ENCODE results near the gene PRX. TPM values are rescaled to one million over a fixed set of nuclear protein-coding genes. Genes with fewer than 3 reads are reported as not detected.

PRX gene
- total and polyA plus RNA-seq, 4 donors = 3.1 to 7.6 (median 5.1) TPM

DNA sequence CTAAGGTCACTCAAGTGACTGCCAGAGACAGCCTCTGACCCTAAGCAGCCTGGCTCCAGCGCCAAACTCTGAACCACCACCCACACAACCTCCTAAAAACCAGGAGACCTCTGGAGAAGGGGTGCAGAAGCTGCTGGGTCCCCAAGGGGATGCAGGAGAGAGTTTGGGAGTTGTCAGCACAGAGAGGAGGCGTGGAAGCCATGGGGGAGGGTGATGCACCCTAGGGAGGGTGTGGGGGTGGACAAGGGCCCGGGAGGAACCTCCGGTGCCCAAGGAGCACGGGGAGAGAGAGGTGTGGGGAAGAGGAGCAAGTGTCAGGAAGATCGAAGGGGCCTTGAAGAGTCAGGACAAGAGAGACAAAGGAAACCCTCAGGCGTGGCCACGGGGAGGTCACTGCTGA lies 21.1 kb downstream of the PRX start:
- H3K4me3 ChIP-seq (ENCODE audit: low read length in 2 of 2) = no peak overlapping the region
- no peaks in the 10 kb centered on the region for H3K4me1 ChIP-seq (ENCODE audit: control insufficient read depth in 1 of 2, insufficient read depth in 2 of 2, low read length in 2 of 2)
- no peaks in the 10 kb centered on the region for H3K36me3 ChIP-seq (ENCODE audit: control insufficient read depth in 1 of 2, insufficient read depth in 2 of 2, low read length in 1 of 2)
- no peak overlapping the region for H3K27ac ChIP-seq (ENCODE audit: low read depth in 1 of 2, low read length in 2 of 2)
- no peaks in the 10 kb centered on the region for H3K9me3 ChIP-seq (ENCODE audit: control insufficient read depth, low read length)
- H3K27me3 ChIP-seq (ENCODE audit: control insufficient read depth in 1 of 2, insufficient read depth in 2 of 2, low read length in 1 of 2) = no peaks in the 10 kb centered on the region
- ATAC-seq (ENCODE audit: low FRiP score) (no peak), DNase-seq (no peak)
- intact Hi-C loops (cut with DNase I) = no loop called here
- WGBS, 2 donors = 76 to 84% methylated on average over 8 of the region's 8 CpGs

DNA sequence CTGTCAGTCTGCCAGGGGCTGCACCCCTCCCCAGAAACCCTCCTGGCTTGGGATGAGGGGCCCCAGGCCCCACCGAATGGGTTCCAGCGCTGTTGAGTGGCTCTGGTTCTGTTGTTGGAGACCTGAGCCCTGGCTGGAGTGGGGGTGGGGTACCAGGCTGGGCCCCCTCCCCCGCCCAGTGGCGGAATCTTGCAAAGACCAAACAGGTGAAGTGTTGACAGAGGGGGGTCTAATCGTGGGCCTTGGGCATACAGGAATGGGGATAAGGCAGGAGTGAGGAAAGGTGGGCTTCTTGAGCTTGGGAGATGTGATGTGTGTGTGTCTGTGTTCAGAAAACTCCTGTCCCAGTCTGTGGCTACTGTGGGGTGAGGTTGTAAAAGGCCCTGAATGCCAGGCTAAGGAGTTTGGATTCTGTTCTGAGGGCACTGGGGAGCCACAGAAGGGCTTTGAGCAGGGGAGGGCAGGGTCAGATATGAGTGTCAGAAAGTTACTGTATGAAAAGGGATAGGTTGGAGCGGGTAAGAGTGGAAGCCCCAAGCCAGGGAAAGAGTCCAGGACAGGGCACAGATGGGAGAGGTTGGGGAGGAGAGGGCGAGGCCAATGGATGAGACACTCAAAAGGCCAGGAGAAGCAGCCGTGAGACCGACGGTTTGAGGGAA lies 23.0 kb downstream of the PRX start, which contains the start of gene HIPK4:
Gene HIPK4, minus strand, starts transcription at position 98 of the 659 bp plus-strand sequence. CDS start 279 bp downstream, outside the sequence.
- H3K4me1 ChIP-seq (ENCODE audit: control insufficient read depth in 1 of 2, insufficient read depth in 2 of 2, low read length in 2 of 2) = no peaks in the 10 kb centered on the region
- no peak within 1 kb of the TSS for H3K4me3 ChIP-seq (ENCODE audit: low read length in 2 of 2)
- no peak for DNase-seq
- no peaks in the 10 kb centered on the region for H3K36me3 ChIP-seq (ENCODE audit: control insufficient read depth in 1 of 2, insufficient read depth in 2 of 2, low read length in 1 of 2)
- 79 to 85% methylated on average over 10 of the region's 10 CpGs for WGBS, 2 donors
- H3K9me3 ChIP-seq (ENCODE audit: control insufficient read depth, low read length) = no peaks in the 10 kb centered on the region
- H3K27ac ChIP-seq (ENCODE audit: low read depth in 1 of 2, low read length in 2 of 2) = no peak within 1 kb of the TSS
- no peaks in the 10 kb centered on the region for H3K27me3 ChIP-seq (ENCODE audit: control insufficient read depth in 1 of 2, insufficient read depth in 2 of 2, low read length in 1 of 2)
- intact Hi-C loops (cut with DNase I) = no loop called here
- ATAC-seq (ENCODE audit: low FRiP score) = no peak

DNA sequence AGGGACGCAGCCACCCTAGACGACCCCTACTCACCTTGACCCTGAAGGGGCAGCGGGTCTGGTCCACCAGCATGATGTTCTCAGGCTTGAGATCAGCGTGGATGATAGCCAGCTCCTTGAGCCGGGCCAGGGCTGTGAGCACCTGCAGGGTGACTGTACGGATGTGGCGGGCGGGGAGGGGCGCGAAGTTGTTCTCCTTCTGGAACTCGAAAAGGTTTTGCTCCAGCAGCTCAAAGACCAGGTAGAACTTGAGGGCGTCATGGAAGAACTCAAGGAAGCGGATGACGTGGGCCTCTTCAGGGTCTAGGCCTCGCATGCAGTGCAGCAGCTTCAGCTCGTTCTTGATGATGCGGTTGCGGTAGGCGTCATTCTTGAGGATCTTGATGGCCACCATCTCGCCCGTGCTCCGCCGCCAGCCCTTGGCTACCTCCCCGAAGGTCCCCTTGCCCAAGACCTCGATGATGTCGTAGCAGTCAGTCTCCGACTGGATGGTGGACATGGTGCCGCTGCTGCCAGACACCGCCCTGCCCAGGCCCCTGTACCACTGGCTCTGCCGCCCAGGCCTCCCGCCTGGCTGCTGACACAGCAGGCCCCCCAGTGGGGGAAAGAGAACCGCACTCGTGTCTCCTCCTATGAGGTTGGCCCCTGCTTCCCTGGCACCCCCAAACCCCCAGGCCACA lies 23.6 kb downstream of the PRX start:
- no peak overlapping the region for H3K27ac ChIP-seq (ENCODE audit: low read depth in 1 of 2, low read length in 2 of 2)
- no peak overlapping the region for H3K4me3 ChIP-seq (ENCODE audit: low read length in 2 of 2)
- ATAC-seq (ENCODE audit: low FRiP score) = no peak
- WGBS, 2 donors = 95 to 96% methylated on average over 33 of the region's 33 CpGs
- DNase-seq = no peak
- H3K27me3 ChIP-seq (ENCODE audit: control insufficient read depth in 1 of 2, insufficient read depth in 2 of 2, low read length in 1 of 2) = no peaks in the 10 kb centered on the region
- no peaks in the 10 kb centered on the region for H3K4me1 ChIP-seq (ENCODE audit: control insufficient read depth in 1 of 2, insufficient read depth in 2 of 2, low read length in 2 of 2)
- no peaks in the 10 kb centered on the region for H3K36me3 ChIP-seq (ENCODE audit: control insufficient read depth in 1 of 2, insufficient read depth in 2 of 2, low read length in 1 of 2)
- intact Hi-C loops (cut with DNase I) = no loop called here
- H3K9me3 ChIP-seq (ENCODE audit: control insufficient read depth, low read length) = no peaks in the 10 kb centered on the region

DNA sequence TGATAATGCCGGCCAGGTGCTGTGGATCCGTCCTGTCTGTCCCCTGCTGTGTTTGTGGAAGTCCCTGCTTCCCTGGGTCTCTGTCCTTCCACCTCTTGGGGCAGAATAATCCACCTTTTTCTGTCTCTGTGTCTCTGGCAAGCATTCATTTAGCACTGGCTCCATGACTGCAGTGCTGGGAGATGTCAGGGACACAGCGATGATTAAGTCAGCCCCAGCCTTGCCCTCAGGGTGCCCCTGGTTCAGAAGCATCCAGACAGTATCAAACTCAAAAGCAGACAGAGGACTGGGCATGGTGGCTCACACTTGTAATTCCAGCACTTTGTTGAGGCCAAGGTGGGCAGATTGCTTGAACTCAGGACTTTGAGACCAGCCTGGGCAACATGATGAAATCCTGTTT lies 24.7 kb downstream of the PRX start:
- H3K27me3 ChIP-seq (ENCODE audit: control insufficient read depth in 1 of 2, insufficient read depth in 2 of 2, low read length in 1 of 2) = no peaks in the 10 kb centered on the region
- WGBS, 2 donors = 70 to 87% methylated on average over 3 of the region's 3 CpGs
- H3K27ac ChIP-seq (ENCODE audit: low read depth in 1 of 2, low read length in 2 of 2) = no peak overlapping the region
- H3K36me3 ChIP-seq (ENCODE audit: control insufficient read depth in 1 of 2, insufficient read depth in 2 of 2, low read length in 1 of 2) = no peaks in the 10 kb centered on the region
- no peaks in the 10 kb centered on the region for H3K9me3 ChIP-seq (ENCODE audit: control insufficient read depth, low read length)
- DNase-seq (no peak), ATAC-seq (ENCODE audit: low FRiP score) (no peak)
- no peaks in the 10 kb centered on the region for H3K4me1 ChIP-seq (ENCODE audit: control insufficient read depth in 1 of 2, insufficient read depth in 2 of 2, low read length in 2 of 2)
- intact Hi-C loops (cut with DNase I) = no loop called here
- no peak overlapping the region for H3K4me3 ChIP-seq (ENCODE audit: low read length in 2 of 2)

DNA sequence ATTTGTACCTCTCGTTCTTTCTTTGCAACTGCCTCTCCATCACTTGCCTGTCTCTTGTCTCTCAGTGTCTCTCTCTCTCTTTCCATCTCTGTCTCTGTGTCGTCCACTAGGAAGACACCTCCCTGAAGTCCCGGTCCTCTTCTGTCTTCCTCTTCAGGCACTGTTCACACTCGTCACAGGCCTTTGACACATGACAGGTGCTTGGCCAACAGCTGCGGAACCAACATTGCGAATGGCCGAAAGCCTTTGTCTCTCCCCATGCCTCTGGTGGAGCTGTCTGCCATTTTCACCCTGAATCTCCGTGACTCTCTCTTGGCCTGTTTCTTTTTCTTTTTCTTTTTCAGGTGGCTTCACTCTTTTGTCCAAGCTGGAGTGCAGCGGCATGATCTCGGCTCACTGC lies 26.0 kb downstream of the PRX start:
- ATAC-seq (ENCODE audit: low FRiP score) (no peak), DNase-seq (no peak)
- Histone ChIP-seq H3K27me3 (ENCODE audit: control insufficient read depth in 1 of 2, insufficient read depth in 2 of 2, low read length in 1 of 2) (no peaks in the 10 kb centered on the region), H3K9me3 (ENCODE audit: control insufficient read depth, low read length) (no peaks in the 10 kb centered on the region), H3K4me1 (ENCODE audit: control insufficient read depth in 1 of 2, insufficient read depth in 2 of 2, low read length in 2 of 2) (no peaks in the 10 kb centered on the region), H3K27ac (ENCODE audit: low read depth in 1 of 2, low read length in 2 of 2) (no peak overlapping the region), H3K36me3 (ENCODE audit: control insufficient read depth in 1 of 2, insufficient read depth in 2 of 2, low read length in 1 of 2) (no peaks in the 10 kb centered on the region), H3K4me3 (ENCODE audit: low read length in 2 of 2) (no peak overlapping the region)
- WGBS, 2 donors = 95% methylated on average over 10 of the region's 10 CpGs
- intact Hi-C loops (cut with DNase I) = no loop called here

DNA sequence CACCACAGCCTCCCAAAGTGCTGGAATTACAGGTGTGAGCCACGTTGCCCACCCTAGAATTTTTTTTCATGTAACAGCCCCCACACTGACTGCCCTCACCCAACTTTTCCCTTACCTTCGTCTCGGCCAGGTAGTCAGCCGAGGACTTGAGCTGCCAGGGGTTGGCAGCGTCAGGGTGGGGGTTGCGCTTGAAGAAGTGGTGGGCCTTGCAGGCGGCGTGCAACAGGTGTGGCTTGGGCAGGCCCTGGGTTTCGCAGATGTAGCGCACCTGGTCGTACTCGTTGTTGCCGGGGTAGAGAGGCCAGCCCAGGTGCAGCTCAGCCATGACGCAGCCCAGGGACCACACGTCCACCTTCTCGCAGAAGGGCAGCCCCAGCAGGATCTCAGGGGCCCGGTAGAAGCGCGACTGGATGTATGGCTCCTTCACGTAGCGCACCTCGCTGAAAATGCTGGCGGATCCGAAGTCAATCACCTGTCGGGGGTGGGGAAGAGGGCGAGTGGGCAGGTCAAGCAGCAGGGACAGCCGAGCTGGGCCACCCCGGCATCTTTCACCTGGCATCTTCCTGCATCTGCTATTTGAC lies 29.4 kb downstream of the PRX start:
- DNase-seq (no peak), ATAC-seq (ENCODE audit: low FRiP score) (no peak)
- Histone ChIP-seq H3K27ac (ENCODE audit: low read depth in 1 of 2, low read length in 2 of 2) (no peak overlapping the region), H3K9me3 (ENCODE audit: control insufficient read depth, low read length) (no peaks in the 10 kb centered on the region), H3K4me3 (ENCODE audit: low read length in 2 of 2) (no peak overlapping the region), H3K36me3 (ENCODE audit: control insufficient read depth in 1 of 2, insufficient read depth in 2 of 2, low read length in 1 of 2) (no peaks in the 10 kb centered on the region), H3K4me1 (ENCODE audit: control insufficient read depth in 1 of 2, insufficient read depth in 2 of 2, low read length in 2 of 2) (no peaks in the 10 kb centered on the region), H3K27me3 (ENCODE audit: control insufficient read depth in 1 of 2, insufficient read depth in 2 of 2, low read length in 1 of 2) (no peaks in the 10 kb centered on the region)
- WGBS, 2 donors = 79 to 85% methylated on average over 28 of the region's 28 CpGs
- intact Hi-C loops (cut with DNase I) = no loop called here

DNA sequence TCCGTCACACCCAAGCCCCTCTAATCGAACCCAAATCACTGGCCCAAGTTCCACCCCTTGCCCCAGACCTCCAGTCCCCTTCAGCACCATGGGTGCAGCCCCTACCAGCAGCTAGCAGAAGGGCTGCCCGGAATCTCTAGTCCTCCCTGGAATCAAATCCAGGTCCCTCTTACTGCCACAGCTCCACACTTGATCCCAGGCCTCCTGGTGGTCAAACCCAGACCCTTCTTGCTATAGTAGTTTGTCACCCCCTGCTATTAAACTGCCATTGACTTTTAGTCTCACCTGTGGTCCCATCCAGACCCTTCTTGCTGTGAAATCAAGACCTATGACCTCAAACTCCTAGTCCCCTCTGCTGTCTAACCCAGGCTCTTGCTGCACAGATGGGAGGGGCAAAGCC lies 31.9 kb downstream of the PRX start:
- H3K27ac ChIP-seq (ENCODE audit: low read depth in 1 of 2, low read length in 2 of 2) = no peak overlapping the region
- 71 to 78% methylated on average over 3 of the region's 3 CpGs for WGBS, 2 donors
- intact Hi-C loops (cut with DNase I) = no loop called here
- no peaks in the 10 kb centered on the region for H3K27me3 ChIP-seq (ENCODE audit: control insufficient read depth in 1 of 2, insufficient read depth in 2 of 2, low read length in 1 of 2)
- H3K36me3 ChIP-seq (ENCODE audit: control insufficient read depth in 1 of 2, insufficient read depth in 2 of 2, low read length in 1 of 2) = peaks cover 0 to 3% of the 10 kb centered on the region in 2 donors
- no peaks in the 10 kb centered on the region for H3K9me3 ChIP-seq (ENCODE audit: control insufficient read depth, low read length)
- H3K4me3 ChIP-seq (ENCODE audit: low read length in 2 of 2) = no peak overlapping the region
- H3K4me1 ChIP-seq (ENCODE audit: control insufficient read depth in 1 of 2, insufficient read depth in 2 of 2, low read length in 2 of 2) = no peaks in the 10 kb centered on the region
- ATAC-seq (ENCODE audit: low FRiP score) (no peak), DNase-seq (no peak)

DNA sequence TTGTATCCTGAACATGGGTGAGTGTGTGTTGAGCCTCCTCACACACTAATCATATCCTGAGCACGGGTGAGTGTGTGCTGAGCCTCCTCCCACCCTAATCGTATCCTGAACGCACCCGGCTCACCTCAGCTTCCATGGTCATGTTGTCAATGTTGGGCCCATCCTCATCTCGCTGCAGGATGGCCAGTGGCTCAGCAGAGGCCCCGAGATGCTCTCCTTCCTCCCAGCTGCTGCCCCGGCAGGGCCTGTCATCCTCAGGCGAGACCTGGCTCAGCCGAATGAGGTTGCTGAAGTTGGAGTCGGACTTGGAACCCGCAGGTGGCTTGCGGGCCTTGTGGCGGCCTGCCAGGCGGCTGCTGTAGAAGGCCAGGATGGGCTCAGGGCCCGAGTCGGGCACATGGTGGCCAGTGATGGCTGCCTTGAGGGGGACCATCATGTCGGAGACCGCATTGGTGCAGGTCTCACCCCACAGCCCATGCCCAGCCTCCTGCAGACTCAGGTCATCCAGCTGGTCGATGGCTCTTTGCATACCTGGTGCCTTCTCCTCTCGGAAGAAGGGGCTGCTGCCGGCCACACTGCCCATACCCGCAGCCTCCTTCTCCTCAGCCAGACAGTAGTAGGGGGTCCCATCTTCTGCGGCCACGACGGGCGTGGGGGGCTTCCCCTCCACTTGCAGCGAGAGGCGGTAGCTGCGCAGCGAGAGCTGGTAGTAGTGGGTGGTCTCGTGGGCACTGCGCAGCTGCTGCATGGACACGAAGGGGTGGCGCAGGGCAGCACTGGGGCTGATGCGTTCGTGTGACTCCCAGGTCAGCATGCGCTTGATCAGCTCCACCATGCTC lies 32.8 kb downstream of the PRX start:
- Histone ChIP-seq H3K27me3 (ENCODE audit: control insufficient read depth in 1 of 2, insufficient read depth in 2 of 2, low read length in 1 of 2) (no peaks in the 10 kb centered on the region), H3K4me1 (ENCODE audit: control insufficient read depth in 1 of 2, insufficient read depth in 2 of 2, low read length in 2 of 2) (no peaks in the 10 kb centered on the region), H3K9me3 (ENCODE audit: control insufficient read depth, low read length) (no peaks in the 10 kb centered on the region), H3K4me3 (ENCODE audit: low read length in 2 of 2) (no peak overlapping the region), H3K36me3 (ENCODE audit: control insufficient read depth in 1 of 2, insufficient read depth in 2 of 2, low read length in 1 of 2) (peaks cover 0 to 3% of the 10 kb centered on the region in 2 donors), H3K27ac (ENCODE audit: low read depth in 1 of 2, low read length in 2 of 2) (no peak overlapping the region)
- DNase-seq (no peak), ATAC-seq (ENCODE audit: low FRiP score) (no peak)
- WGBS, 2 donors = 85 to 86% methylated on average over 37 of the region's 37 CpGs
- intact Hi-C loops (cut with DNase I) = no loop called here
